ENCODE measurements around the gene EEF2. TPM values are rescaled to one million over a fixed set of nuclear protein-coding genes. Genes with fewer than 3 reads are reported as not detected.

The EEF2 gene
- polyA plus RNA-seq, 3 donors: 264 to 836 (median 323) TPM

DNA sequence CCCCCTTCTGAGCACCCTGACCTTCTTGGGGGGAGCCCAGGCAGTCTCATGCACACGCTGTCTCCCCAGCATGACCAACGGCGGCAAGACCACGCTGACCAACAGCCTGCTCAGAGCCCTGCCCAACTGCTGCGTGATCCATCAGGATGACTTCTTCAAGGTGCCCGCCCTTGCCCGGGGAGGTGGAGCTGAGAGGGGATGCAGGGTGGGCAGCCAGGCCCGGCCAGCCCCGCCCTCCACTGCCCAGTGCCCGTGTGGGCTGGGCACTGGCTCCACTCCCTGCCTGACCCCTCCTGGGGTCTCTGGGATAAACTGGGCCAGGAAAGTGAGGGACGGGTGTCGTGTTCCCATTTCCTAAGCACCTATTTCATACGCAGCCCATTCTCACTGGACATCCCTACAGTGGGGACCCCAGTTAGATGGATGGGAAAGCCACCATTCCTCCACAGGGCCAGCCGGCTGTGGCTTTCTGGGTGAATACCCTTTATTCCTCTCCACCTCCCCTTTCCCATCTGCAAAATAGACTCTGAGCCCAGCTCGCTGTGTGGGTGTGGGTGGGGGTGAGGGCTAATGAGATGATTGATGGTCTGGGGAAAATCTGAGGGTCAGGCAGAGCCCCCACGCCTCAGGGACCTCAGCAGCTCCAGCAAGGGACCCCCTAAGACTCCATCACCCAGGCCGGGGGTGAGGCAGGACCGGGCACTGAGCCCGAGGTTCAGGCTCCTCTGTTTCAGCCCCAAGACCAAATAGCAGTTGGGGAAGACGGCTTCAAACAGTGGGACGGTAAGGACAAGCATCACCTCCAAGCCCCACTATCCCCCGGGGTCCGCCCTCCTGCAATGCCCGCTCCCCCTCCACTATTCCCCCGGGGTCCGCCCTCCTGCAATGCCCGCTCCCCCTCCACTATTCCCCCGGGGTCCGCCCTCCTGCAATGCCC lies 48.5 kb downstream of the EEF2 start:
- intact Hi-C loops (cut with micrococcal nuclease): no loop called here
- Mint-ChIP-seq H3K4me3 (no peak overlapping the region), H3K4me1 (no peaks in the 10 kb centered on the region), H3K27ac (no peak overlapping the region), H3K36me3 (no peaks in the 10 kb centered on the region), H3K27me3 (ENCODE audit: low read depth in 3 of 3) (peaks cover 28 to 47% (median 42%) of the 10 kb centered on the region in 3 donors), H3K9me3 (peaks cover 0 to 21% (median 3%) of the 10 kb centered on the region in 7 donors)
- H3K27ac ChIP-seq (ENCODE audit: low read depth in 1 of 2, low read length in 2 of 2): no peak overlapping the region
- H3K9me3 ChIP-seq (replicated peaks in 1 of 2; ENCODE audit: control insufficient read depth in 1 of 2, insufficient read depth in 1 of 2, low read length in 2 of 2): no peaks in the 10 kb centered on the region
- H4K20me1 ChIP-seq (ENCODE audit: insufficient read depth, low read length): no peaks in the 10 kb centered on the region
- H3K4me1 ChIP-seq (ENCODE audit: control insufficient read depth in 1 of 2, insufficient read depth in 2 of 2, low read length in 2 of 2): no peaks in the 10 kb centered on the region
- no peak overlapping the region for H2AFZ ChIP-seq (ENCODE audit: insufficient read depth, low read depth, low read length, poor library complexity, severe bottlenecking)
- no peak for DNase-seq
- WGBS (ENCODE audit: insufficient coverage): 96% methylated on average over 10 of the region's 29 CpGs
- H3K27me3 ChIP-seq (ENCODE audit: control insufficient read depth in 2 of 2, insufficient read depth in 2 of 2, low read length in 2 of 2): peaks cover 7 to 29% of the 10 kb centered on the region in 2 donors
- no peak overlapping the region for H3K4me3 ChIP-seq (replicated peaks in 1 of 3; ENCODE audit: low read depth in 2 of 3, low read length in 3 of 3)
- H3K4me2 ChIP-seq (replicated peaks; ENCODE audit: extremely low read depth, low read length, poor library complexity, severe bottlenecking): no peak overlapping the region
- no peak overlapping the region for H3K9ac ChIP-seq (ENCODE audit: insufficient read depth, low read length, poor library complexity, severe bottlenecking)
- TF ChIP-seq, protein P1, sequence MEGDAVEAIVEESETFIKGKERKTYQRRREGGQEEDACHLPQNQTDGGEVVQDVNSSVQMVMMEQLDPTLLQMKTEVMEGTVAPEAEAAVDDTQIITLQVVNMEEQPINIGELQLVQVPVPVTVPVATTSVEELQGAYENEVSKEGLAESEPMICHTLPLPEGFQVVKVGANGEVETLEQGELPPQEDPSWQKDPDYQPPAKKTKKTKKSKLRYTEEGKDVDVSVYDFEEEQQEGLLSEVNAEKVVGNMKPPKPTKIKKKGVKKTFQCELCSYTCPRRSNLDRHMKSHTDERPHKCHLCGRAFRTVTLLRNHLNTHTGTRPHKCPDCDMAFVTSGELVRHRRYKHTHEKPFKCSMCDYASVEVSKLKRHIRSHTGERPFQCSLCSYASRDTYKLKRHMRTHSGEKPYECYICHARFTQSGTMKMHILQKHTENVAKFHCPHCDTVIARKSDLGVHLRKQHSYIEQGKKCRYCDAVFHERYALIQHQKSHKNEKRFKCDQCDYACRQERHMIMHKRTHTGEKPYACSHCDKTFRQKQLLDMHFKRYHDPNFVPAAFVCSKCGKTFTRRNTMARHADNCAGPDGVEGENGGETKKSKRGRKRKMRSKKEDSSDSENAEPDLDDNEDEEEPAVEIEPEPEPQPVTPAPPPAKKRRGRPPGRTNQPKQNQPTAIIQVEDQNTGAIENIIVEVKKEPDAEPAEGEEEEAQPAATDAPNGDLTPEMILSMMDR (IDR thresholded peaks at IDR 0.05): no peak
- no peaks in the 10 kb centered on the region for H3K79me2 ChIP-seq (ENCODE audit: insufficient read depth, low read length)
- H3K36me3 ChIP-seq (replicated peaks in 1 of 2; ENCODE audit: control insufficient read depth in 1 of 2, insufficient read depth in 2 of 2, low read length in 2 of 2): no peaks in the 10 kb centered on the region

DNA sequence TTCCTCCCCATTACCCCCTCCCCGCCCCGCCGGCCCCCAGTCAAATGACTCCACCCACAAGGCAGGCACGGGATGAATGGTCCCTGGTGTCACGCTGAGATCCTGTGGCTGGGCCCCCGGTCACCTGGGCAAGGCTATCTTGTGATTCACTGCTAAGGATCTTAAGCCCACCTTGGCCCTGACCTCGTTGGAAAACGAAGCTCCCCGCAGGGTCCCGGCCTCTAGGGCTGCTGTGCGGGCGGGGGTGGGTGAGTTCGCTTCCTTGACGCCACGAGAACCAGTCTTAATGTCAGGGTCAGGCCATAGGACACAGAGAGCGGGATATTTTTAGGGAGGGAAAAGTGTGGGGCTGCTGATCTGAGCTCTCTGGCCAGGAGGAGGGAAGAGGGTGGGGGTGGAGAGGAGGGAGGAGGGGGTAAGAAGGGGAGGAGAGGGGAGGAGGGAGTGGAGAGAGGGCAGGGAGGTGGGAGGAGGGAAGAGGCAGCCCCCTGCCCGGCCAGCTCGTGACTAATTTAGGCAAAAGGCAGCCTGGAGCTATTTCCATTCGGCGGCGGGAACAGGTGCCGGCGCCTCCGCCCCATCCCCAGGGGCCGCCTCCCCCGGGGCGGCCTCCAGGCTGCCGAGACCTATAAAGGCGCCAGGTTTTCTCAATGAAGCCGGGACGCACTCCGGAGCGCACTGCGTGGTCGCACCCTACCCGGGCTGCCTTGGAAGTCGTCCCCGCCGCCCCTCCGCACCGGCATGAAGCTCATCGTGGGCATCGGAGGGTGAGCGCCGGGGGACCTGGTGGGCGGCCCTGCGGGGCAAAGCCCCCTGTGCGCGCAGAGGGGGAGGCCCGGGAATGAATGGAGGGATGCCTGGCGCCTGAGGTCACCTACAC lies 52.1 kb downstream of the EEF2 start, which contains the start of gene NMRK2:
TSS of gene NMRK2 (plus strand) at position 139 of the 880 bp plus-strand sequence. CDS start at position 742, 603 bp downstream.
- Histone ChIP-seq H3K9me3 (replicated peaks in 1 of 2; ENCODE audit: control insufficient read depth in 1 of 2, insufficient read depth in 1 of 2, low read length in 2 of 2) (no peaks in the 10 kb centered on the region), H3K36me3 (replicated peaks in 1 of 2; ENCODE audit: control insufficient read depth in 1 of 2, insufficient read depth in 2 of 2, low read length in 2 of 2) (no peaks in the 10 kb centered on the region), H3K4me3 (replicated peaks in 1 of 3; ENCODE audit: low read depth in 2 of 3, low read length in 3 of 3) (no peak within 1 kb of the TSS), H2AFZ (ENCODE audit: insufficient read depth, low read depth, low read length, poor library complexity, severe bottlenecking) (no peak within 1 kb of the TSS), H3K27me3 (ENCODE audit: control insufficient read depth in 2 of 2, insufficient read depth in 2 of 2, low read length in 2 of 2) (peaks cover 7 to 32% of the 10 kb centered on the region in 2 donors), H3K4me1 (ENCODE audit: control insufficient read depth in 1 of 2, insufficient read depth in 2 of 2, low read length in 2 of 2) (no peaks in the 10 kb centered on the region), H3K27ac (ENCODE audit: low read depth in 1 of 2, low read length in 2 of 2) (no peak within 1 kb of the TSS), H3K79me2 (ENCODE audit: insufficient read depth, low read length) (no peaks in the 10 kb centered on the region), H3K9ac (ENCODE audit: insufficient read depth, low read length, poor library complexity, severe bottlenecking) (no peak within 1 kb of the TSS), H3K4me2 (replicated peaks; ENCODE audit: extremely low read depth, low read length, poor library complexity, severe bottlenecking) (no peak within 1 kb of the TSS), H4K20me1 (ENCODE audit: insufficient read depth, low read length) (no peaks in the 10 kb centered on the region)
- WGBS (ENCODE audit: insufficient coverage): 4% methylated on average over 51 of the region's 51 CpGs
- H3K9me3 Mint-ChIP-seq: peaks cover 0 to 20% (median 3%) of the 10 kb centered on the region in 7 donors
- intact Hi-C loops (cut with micrococcal nuclease): no loop called here
- DNase-seq: no peak
- peak within 1 kb of the TSS in 1 of 2 donors; percentile 64 for H3K4me3 Mint-ChIP-seq
- TF ChIP-seq, protein P1 (IDR thresholded peaks at IDR 0.05): no peak
- no peak within 1 kb of the TSS for H3K27ac Mint-ChIP-seq
- no peaks in the 10 kb centered on the region for H3K36me3 Mint-ChIP-seq
- H3K4me1 Mint-ChIP-seq: no peaks in the 10 kb centered on the region
- peaks cover 34 to 56% (median 42%) of the 10 kb centered on the region in 3 donors for H3K27me3 Mint-ChIP-seq (ENCODE audit: low read depth in 3 of 3)

Data from CD14-positive monocyte (primary cell).